ENCODE results near the gene DDX10. TPM values are rescaled to one million over a fixed set of nuclear protein-coding genes. Genes with fewer than 3 reads are reported as not detected.

The DDX10 gene
- total and polyA plus RNA-seq, 9 of the 15 experiments (the other 6 are each of a cell fraction or from before 2014, with no cell fraction given) = 33.9 to 94.6 (median 50.7) TPM

GRCh38 chr11:108921211-108921610, 256.3 kb downstream of the DDX10 start (continued):
- TF ChIP-seq DDX20 (tag; IDR thresholded peaks at IDR 0.05; ENCODE audit: low read depth) (no peak), MNT (conservative IDR thresholded peaks at IDR 0.05) (no peak), CEBPB (tag; IDR thresholded peaks at IDR 0.05) (no peak), LCOR (CRISPR knock-in tag; IDR thresholded peaks at IDR 0.05) (no peak), EGR1 (conservative IDR thresholded peaks at IDR 0.05) (no peak)

- FAIRE-seq (no peak), ATAC-seq (no peak), DNase-seq (ENCODE audit: extremely low read depth in 1 of 4, low spot score in 3 of 4) (no peak)
- TF ChIP-seq SRSF7 (optimal IDR thresholded peaks at IDR 0.05; ENCODE audit: low read depth, low read length) (no peak), POLR3G (IDR thresholded peaks at IDR 0.05; ENCODE audit: extremely low read depth, insufficient read length, insufficient replicate concordance) (no peak), ERF (CRISPR knock-in tag; IDR thresholded peaks at IDR 0.05) (no peak), IRF2 (CRISPR knock-in tag; IDR thresholded peaks at IDR 0.05) (no peak), ZNF668 (CRISPR knock-in tag; IDR thresholded peaks at IDR 0.05) (no peak), THAP12 (CRISPR knock-in tag; IDR thresholded peaks at IDR 0.05) (no peak), IFI16 (CRISPR knock-in tag; IDR thresholded peaks at IDR 0.05) (no peak), JUNB (CRISPR knock-in tag; conservative IDR thresholded peaks at IDR 0.05) (no peak), ATF7 (IDR thresholded peaks at IDR 0.05) (no peak), FIP1L1 (IDR thresholded peaks at IDR 0.05; ENCODE audit: low read depth, low read length, poor library complexity, severe bottlenecking) (no peak), SP1 (CRISPR knock-in tag; IDR thresholded peaks at IDR 0.05) (no peak), PTRF (tag; IDR thresholded peaks at IDR 0.05) (no peak), KAT7 (CRISPR knock-in tag; IDR thresholded peaks at IDR 0.05; ENCODE audit: borderline replicate concordance) (no peak), MEF2A (IDR thresholded peaks at IDR 0.05; ENCODE audit: control insufficient read depth, low read depth, low read length) (no peak)
- H3K9ac ChIP-seq (ENCODE audit: insufficient read depth in 1 of 2, low read depth in 2 of 2, low read length in 2 of 2) = no peak overlapping the region
- ChIA-PET POLR2A (no interaction called here), CTCF (ENCODE audit: low intra/inter-chr PET ratio) (no interaction called here)
- H3K4me2 ChIP-seq (ENCODE audit: insufficient read depth, low read length) = no peak overlapping the region
- H2AFZ ChIP-seq (ENCODE audit: low read depth, low read length) = no peak overlapping the region
- in situ Hi-C loops (cut with MboI) (no loop called here), intact Hi-C loops (cut with micrococcal nuclease) (no loop called here)
- H3K4me3 ChIP-seq = no peak overlapping the region
- H3K36me3 ChIP-seq (ENCODE audit: control insufficient read depth, insufficient read depth, low read length) = peaks cover 10% of the 10 kb centered on the region
- H3K9me3 ChIP-seq (replicated peaks; ENCODE audit: control insufficient read depth, insufficient read depth, low read depth, low read length) = no peaks in the 10 kb centered on the region
- H3K79me2 ChIP-seq (ENCODE audit: control insufficient read depth, insufficient read depth, low read length) = no peaks in the 10 kb centered on the region
- H3K4me1 ChIP-seq (replicated peaks in 1 of 2; ENCODE audit: control insufficient read depth in 2 of 2, insufficient read depth in 2 of 2, low read length in 2 of 2) = no peaks in the 10 kb centered on the region
- H3K27me3 ChIP-seq (ENCODE audit: control insufficient read depth in 2 of 2, insufficient read depth in 2 of 2, low read length in 2 of 2) = no peaks in the 10 kb centered on the region
- H3K27ac ChIP-seq (ENCODE audit: extremely low read depth, low read depth, low read length) = no peak overlapping the region
- WGBS (ENCODE audit: insufficient coverage, low coverage, missing lambda C conversion rate) = 63% methylated on average over 3 of the region's 3 CpGs
- no peaks in the 10 kb centered on the region for H4K20me1 ChIP-seq (replicated peaks; ENCODE audit: control insufficient read depth, insufficient read depth, low read length)
- no peaks in the 10 kb centered on the region for H3K9me1 ChIP-seq (ENCODE audit: control insufficient read depth, insufficient read depth, low read length)
- no TSS peak for BruUV-seq (replicated peaks)
Measured at GRCh38 chr11:108922241-108922640, 257.4 kb downstream of the DDX10 start.
